AG20443 (cell line): Measurements from ENCODE around the gene INTS3.
"Not testable (repeated sequence)": the region's sequence is repeated elsewhere in the genome, so short reads cannot be mapped to it uniquely, and the experiment has no call there.

Source experiments
- DNase-seq: peaks from one replicate; pipeline ENCODE4 v3.0.0; 2012; ENCODE audit warnings: low spot score, mixed read lengths

Gene INTS3

DNA sequence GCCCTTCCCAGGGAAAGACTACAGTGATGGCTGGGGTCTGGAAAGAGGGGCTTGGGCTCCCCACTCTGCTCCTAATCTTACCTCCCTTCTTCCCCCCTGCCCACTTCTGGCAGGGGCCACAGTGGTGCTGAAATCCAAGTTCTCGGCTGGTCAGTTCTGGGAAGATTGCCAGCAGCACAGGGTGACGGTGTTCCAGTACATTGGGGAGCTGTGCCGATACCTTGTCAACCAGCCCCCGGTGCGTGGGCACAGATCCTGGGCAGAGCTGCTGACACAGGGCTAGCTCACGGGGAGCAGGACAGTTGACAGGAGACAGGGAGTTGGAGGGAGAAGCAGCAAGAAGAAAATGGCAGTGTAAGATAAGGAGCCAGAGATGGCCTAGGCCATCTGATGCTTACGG is 49.8 kb downstream of the INTS3 start:
- DNase-seq, result no peak

DNA sequence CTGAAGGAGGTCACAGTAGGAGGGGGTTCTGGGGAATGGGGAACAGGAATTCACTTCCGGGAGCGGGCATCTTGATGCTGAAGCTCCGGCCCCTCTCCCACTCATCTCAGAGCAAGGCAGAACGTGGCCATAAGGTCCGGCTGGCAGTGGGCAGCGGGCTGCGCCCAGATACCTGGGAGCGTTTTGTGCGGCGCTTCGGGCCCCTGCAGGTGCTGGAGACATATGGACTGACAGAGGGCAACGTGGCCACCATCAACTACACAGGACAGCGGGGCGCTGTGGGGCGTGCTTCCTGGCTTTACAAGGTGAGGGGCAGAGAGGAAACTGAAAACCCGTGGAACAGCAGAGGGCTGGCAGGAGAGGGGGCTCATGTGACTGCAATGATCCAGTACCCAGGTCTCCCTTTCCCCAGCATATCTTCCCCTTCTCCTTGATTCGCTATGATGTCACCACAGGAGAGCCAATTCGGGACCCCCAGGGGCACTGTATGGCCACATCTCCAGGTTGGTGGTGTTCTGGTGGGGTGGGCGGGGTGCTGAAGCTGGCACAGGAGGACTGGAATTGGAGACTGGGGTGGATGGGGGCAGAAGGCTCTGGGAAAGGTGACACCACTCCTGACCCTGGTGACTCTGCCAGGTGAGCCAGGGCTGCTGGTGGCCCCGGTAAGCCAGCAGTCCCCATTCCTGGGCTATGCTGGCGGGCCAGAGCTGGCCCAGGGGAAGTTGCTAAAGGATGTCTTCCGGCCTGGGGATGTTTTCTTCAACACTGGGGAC is 50.4 kb downstream of the INTS3 start:
- no peak for DNase-seq

DNA sequence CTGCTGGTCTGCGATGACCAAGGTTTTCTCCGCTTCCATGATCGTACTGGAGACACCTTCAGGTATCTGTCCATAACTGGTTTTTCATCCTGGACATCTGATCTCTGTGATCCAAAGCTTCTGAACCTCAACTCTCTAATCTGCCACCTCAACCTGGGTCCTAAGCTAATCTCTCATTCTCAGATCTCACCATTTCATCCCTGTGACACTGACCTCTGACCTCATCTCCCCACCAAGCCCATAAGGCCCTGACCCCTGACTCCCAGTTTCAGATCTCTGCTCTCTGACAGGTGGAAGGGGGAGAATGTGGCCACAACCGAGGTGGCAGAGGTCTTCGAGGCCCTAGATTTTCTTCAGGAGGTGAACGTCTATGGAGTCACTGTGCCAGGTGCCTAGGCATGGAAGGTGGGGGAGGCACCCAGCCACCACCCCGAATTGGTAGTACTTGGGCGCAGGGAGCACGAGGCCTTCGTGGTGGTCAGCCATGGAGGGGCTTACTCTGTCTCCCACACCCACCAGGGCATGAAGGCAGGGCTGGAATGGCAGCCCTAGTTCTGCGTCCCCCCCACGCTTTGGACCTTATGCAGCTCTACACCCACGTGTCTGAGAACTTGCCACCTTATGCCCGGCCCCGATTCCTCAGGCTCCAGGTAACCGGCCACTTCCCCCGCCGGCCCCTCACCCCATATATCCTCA is 51.1 kb downstream of the INTS3 start:
- no peak for DNase-seq

DNA sequence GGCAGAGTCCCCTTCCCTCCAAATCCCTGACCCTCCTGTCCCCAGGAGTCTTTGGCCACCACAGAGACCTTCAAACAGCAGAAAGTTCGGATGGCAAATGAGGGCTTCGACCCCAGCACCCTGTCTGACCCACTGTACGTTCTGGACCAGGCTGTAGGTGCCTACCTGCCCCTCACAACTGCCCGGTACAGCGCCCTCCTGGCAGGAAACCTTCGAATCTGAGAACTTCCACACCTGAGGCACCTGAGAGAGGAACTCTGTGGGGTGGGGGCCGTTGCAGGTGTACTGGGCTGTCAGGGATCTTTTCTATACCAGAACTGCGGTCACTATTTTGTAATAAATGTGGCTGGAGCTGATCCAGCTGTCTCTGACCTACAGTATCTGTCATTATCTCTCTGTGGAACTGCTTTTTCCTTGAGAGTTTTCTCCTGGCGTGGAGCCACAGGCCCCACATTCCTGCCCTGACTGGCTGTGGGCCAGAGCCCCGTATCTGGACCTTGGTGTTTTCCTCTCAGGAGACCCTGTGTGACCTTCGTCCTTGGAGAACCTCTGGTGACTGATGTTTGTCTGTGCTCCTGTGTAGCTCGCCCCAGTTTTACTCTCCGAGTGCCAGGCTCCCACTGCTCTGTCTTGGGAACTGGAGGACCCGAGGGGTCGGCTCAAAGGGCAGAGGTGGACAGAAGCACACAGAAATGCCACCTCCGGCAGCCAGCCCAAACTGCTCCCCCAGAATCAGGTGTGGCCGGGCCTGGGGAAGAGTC is 52.1 kb downstream of the INTS3 start:
- DNase-seq, result no peak

DNA sequence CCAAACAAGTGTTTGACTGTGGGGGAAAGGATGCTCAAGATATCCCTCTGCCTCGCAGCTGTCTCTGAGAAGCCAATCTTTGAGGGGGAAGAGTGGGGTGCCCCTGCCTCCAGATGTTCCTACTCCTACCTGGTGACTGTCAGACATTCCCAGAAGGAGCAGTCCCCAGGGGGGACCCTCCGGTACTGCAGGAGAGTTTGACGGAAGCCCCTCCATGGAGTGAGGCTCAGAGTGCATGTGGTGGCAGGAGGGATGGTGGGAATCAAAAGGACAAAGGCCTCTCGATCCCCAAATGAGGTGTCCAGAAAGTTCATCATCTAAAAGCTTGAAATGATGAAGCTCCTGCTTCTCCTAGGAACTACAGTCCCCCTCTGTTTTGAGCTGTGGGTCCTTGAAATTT is 52.7 kb downstream of the INTS3 start:
- no peak for DNase-seq

DNA sequence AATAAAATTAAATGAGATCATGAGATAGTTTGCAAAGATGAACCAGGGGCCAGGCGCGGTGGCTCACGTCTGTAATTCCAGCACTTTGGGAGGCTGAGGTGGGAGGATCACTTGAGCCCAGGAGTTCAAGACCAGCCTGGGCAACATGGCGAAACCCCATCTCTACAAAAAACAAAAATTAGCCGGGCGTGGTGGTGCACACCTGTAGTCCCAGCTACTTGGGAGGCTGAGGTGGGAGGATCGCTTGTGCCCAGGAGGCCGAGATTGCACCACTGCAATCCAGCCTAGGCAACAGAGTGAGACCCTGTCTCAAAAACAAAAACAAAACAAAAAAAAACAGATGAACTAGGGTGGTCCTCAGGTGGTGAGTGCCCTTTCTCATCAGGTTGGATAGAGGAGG is 54.8 kb downstream of the INTS3 start:
- DNase-seq, result not testable (repeated sequence)

DNA sequence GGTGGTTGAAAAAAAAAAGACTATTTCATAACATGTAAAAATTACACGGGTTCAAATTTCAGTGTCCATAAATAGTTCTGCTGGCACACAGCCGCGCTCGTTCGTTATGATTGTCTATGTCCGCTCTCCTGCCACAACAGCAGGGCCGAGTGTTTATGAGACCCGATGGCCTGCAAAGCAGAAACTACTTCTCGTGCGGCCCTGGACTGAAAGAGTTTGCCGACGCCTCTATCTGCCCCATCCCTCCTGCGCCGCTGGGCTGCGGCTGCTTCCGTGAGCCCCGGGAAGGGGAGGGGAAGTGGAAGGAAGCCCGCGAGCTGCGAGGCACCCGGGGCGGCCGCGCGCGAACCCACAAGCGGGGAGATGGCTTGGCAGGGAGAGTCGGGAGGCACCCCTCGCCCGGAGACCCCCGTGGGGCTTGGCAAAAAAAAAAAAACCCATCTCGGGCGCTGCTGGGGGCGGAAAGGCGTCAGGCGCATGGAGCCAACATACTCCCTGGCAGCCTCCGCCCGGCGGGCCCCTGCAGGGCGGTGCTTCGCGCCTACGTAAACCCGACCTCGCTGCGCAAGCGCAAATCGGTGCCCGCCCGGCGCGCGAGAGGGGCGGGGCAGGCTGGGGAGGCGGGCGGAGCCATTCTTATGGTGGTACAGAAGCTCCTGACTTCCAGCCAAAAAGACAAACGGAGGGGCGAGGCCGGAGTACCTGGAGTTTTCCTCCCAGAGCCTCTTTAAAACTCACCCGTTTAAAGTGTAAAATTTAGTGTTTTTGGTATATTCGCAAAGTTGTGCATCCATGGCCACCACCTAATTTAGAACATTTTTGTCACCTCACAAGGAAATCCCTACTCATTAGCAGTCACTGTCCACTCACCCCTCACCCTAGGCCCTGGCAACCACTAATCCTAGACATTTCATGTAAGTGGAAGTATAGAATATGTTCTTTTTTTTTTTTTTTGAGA is 55.7 kb downstream of the INTS3 start:
- DNase-seq, result peak; percentile 99

DNA sequence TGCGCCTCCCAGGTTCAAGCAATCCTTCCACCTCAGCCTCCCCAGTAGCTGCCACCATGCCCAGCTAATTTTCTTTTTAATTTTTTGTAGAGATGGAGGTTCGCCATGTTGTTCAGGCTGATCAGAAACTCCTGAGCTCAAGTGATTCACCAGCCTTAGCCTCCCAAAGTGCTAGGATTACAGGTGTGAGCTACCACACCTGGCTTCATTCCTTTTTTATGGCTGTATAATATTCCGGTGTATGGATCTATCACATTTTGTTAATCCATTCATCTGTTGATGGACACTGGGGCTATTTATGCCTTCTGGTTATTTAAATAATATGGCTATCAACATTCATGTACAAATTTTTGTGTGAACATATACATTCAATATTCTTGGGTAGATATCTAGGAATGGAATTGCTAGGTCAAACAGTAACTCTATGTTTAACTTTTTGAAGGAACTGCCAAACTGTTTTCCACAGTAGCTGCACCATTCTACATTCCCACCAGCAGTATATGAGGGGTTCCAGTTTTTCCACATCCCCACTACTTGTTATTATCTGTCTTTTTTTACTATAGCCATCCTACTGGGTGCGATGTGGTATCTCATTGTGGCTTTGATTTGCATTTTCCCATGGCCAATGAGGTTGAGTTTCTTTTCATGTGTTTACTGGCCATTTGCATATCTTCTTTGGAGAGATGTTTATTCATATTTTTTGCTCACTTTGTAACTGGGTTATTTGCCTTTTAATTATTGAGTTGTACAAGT is 58.4 kb downstream of the INTS3 start:
- no peak for DNase-seq

DNA sequence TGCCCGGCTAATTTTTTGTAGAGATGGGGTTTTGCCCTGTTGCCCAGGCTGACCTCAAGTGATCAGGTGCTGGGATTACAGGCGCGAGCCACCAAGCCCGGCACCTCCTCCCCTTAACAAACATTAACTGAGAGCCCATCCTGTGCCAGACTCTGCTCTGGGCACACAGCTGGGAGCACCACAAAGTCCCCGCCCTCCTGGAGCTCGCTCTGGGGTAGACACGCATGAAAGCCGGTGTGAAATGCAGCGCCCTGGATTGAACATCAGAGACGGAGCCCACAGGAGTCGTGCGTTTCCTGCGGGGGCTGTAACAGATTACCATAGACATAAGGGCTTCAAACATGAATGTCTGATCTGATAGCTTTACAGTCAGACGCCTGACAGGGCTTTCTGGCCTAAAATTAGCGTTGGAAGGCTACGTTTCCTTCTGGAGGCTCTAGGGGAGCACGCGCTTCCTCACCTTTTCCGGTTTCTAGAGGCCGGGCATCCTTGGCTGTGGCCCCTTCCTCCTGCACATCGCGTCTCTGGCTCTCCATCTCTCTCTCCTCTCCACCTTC is 61.7 kb downstream of the INTS3 start:
- DNase-seq, result no peak

DNA sequence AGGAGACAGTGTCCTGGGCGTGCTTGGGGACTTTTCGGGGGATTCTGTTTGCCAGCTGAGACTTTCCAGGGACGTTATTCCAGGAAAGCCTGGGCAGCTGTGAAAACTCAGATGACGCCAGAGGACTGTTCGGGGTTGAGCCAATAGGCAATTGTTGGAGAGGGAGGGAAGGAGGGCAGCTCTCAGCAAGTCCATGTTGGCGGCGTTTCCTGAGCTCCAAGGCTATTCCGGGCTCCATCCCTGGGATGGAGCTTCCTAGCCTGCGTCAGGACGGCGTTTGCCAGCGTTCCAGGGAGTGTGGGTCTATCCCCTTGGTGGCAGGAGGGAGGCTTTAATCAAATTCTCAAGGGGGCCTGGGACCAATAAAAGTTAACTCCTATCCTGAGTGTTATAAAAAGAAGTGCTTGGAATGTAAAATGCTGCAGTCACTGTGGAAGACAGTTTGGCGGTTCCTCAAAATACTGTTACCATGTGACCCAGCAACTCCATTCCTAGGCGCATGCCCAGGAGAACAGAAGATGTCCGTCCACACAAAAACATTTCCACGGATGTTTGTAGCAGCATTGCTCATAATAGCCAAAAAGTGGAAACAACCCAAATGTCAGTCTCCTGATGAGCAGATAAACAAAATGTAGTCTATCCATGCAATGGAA is 62.6 kb downstream of the INTS3 start:
- DNase-seq, result peak; percentile 88

DNA sequence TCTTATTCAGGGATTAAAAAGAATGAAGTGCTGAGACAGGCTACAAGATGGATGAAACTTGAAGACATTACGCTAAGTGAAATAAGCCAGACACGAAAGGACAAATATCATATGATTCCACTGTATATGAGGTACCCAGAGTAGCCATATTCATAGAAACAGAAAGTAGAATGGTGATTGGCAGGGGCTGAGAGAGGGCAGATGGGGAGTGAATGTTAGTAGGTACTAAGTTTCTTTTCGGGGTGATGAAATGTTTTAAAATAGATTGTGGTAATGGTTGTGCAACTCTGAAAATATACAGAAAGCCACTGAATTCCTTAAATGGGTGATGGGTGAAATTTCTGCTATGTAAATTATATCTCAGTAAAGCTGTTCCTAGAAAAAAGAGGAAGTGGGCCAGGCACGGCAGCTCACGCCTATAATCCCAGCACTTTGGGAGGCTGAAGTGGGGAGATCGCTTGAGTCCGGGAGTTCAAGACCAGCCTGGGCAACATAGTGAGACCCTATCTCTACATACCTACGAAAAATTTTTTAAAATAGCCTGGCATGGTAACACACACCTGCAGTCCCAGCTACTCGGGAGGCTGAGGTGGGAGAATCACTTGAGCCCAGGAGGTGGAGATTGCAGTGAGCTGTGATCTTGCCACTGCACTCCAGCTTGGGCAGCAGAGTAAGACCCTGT is 63.3 kb downstream of the INTS3 start:
- DNase-seq, result peak; percentile 79

DNA sequence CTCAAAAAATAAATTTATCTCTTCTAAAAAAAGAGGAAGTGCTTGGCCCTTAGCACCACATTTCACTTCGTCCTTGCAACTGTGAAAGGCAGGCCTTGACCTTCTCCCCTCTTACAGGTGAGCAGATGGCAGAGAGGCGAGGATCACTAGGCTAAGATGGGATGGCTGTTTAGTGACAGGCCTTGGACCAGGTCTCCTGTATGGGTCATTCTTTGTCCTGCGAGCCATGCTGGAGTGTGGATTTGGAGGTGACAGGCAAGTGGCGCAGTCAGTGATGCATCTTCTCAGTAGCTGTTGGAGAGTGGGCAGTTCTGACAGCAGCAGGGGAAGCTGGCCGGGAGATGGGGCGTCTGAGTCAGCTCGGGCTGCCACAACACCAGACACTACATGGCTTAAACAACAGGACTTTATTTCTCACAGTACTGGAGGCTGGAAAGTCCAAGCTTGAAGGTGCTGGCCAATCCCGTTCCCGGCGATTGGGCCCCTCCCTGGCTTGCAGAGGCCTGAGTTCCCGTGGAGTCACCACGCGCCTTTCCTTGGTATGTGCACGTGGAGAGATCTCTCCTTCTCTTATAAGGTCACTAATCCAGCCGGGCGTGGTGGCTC is 63.9 kb downstream of the INTS3 start:
- peak; percentile 50 for DNase-seq

DNA sequence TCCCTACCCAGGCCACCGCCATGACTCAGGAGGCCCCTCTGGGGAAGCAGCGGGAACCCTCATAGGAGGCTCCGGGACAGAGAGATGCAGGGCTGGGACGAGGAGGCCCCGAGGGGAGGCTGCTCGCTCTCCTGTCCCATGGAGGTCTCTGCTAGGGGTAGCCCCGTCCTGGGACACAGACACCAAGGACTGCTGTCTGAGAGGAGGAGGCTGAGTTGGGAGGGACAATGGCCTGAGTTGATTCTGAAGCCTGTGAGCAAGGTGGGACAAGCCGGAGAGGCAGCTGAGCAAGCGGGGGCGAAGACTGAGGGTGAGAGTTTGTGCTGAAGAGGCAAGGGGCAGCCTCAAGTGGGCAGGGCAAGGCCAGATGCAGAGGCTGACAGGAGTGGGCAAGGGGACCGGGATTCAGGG is 64.8 kb downstream of the INTS3 start:
- DNase-seq, result no peak

DNA sequence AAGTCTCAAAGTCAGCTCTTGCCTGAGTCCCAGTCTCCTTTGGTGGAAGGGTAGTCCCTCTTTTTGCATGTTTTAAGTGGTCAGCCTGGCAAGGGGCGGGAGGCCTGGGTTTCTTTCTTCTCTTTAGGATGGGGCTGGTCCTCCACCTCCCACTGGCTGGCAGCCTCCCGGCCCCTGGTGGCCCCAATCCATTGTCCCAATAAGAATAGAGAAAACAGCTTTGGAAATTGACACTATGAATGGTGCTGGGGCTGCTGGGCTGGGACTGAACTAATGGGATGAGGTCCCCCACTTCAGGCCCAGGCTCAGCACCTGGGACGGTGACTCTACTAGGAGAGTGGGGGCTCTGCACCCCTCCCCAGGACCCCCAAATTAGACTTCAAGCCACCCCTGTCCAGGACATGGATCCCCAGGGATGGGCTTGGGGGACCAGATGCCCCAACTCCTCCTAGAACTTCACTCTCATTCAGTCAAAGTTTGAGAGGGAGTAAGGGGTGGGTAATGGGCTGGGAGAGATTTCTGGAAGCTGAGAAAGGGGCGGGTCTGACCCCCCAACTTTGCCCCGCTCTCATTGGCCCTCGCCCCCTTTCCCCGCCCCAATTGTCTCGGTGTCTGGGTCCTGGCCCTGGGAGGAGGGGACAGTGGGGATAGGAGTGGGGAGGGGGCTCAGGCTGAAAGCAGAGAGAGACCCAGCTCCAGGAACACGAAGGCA is 65.6 kb downstream of the INTS3 start:
- DNase-seq, result no peak

DNA sequence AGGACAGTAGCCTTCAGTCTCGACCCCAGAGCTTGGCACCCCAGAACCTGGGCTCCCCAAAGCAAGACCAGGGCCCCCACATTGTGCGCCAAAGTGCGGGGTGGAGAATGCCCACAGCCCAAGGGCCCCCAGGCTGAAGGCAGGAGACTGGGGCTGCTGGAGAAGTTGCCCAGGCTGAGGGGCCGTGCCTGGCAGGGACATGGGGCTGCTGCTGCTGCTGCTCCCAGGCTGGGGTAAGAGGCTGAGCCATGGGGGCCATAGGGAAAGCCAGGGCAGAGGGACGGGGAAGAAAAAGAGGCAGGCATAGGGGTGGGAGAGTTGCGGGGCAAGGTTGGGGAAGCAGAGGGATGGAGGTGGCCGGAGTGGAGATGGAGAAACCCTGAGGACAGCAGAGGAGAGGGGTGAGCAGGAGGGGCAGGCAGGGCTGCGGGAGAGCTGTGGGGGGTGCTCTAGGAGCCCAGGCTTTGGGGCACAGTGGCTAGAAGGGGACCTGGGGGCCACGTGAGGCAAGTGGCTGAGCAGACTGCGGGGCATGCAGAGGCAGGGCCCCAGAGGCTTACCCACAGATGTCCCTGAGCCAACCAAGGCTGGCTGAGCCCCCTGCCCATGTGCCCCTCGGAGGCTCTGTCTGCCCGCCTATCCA is 66.2 kb downstream of the INTS3 start:
- no peak for DNase-seq

DNA sequence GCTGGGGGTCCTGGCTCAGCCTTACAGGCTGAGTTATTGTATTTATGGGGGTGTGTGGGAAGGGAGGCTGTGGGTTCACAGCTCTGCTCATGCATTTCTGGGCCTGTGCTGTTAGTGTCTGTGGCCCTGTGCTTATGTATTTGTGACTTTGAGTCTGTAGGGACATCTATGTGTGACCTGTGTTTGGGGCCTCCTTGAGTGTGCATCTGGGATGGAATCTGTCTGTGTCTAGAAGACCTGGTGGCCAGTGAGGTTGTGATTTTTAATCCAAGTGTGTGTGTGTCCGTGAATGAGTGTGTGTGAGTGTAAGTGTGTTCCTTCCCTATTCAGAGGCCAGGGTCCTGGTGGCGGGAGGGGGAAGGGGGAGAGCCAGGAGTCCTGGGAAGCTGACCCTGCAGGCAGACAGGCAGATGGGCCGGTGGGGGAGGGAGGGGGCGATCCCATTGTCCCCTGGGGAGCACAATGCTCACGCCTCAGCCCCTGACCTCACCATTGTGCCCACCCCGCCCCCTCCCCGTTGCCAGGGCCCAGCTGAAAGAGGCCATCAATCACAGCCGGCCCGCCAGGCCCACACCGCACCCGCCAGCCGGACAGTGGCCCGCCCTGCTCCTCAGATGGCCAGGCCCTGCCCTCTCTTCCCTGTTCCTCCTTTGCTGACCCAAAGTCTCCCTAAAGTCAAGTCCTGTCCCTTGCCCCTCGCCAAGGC is 66.9 kb downstream of the INTS3 start:
- no peak for DNase-seq

DNA sequence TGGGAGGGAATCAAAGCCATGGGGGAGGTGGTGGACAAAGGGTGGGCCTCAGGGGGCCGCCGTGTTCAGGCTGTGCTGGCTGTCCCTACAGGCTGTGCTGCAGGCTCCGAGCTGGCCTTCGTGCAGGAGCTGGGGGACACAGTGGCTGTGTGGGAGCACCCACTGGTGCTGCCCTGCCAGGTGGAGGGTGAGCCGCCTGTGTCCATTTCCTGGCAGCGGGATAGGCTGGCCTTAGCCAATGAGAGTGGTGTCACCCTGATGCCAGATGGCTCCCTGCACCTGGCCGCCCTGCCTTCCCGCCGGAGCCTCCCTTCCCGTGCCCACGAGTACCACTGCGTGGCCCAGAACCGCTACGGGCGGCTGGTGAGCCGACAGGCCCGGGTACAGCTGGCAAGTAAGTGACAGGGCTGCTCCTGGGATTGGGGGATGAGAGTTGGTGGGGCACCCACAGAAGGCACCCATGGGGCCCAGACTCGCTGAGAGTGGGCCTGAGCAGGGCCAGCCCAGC is 67.5 kb downstream of the INTS3 start:
- DNase-seq, result no peak
